Measurements from ENCODE around the gene ABCB9.

- no peak for TF ChIP-seq CTCF (IDR thresholded peaks at IDR 0.05)
- no peak for TF ChIP-seq EZH2 (IDR thresholded peaks at IDR 0.05)
- no peak for TF ChIP-seq EZH2phosphoT487 (IDR thresholded peaks at IDR 0.05)
Measured at GRCh38 chr12:122908915-122909314, 57.3 kb downstream of the ABCB9 start.

Measured in neural progenitor cell (in vitro differentiated cells).